Naive thymus-derived CD4-positive, alpha-beta T cell (primary cell): ENCODE data around the gene STK26. TPM values are rescaled to one million over a fixed set of nuclear protein-coding genes. Genes with fewer than 3 reads are reported as not detected.

Experiments
- ATAC-seq: fragments of 150-1000 bp; cut with Tn5 transposase; 2 replicates; pipeline ENCODE4 v1.10.0; 2021; ENCODE audit warnings: mild to moderate bottlenecking, moderate library complexity
- CTCF ChIA-PET: fragments of 350-600 bp; sonication (Branson Sonifier 250); formaldehyde crosslinking; loops from one replicate; lab custom pipeline; 2021; ENCODE audit warnings: antibody characterized with exemption; lab: Charles Lee
- POLR2A ChIA-PET: fragments of 350-600 bp; sonication (Branson Sonifier 250); formaldehyde crosslinking; loops from one replicate; lab custom pipeline; 2021; ENCODE audit warnings: antibody characterized with exemption, inconsistent platforms; lab: Charles Lee
- DNase-seq, 9 donors: peaks; one replicate each; pipeline versions ENCODE4 v3.0.0 to v3.0.0-alpha.2; 2020 to 2022; ENCODE audit warnings: mixed read lengths in 1 of 9
- H3K27ac ChIP-seq: one replicate; pipeline ENCODE4 v1.7.0; 2013; ENCODE audit warnings: mild to moderate bottlenecking, low read depth, low read length, moderate library complexity
- H3K27me3 ChIP-seq, 2 donors: one replicate each; pipeline ENCODE4 v1.7.0; 2013; ENCODE audit warnings: low read length in 2 of 2, mild to moderate bottlenecking in 2 of 2, moderate library complexity in 2 of 2; ENCODE audit not compliant: control insufficient read depth in 2 of 2, insufficient read depth in 2 of 2
- H3K36me3 ChIP-seq, 3 experiments: 1 replicate in 2 of 3; 2 replicates in 1 of 3; pipeline ENCODE4 v1.7.0; 2013; ENCODE audit warnings: low read length in 3 of 3, mild to moderate bottlenecking in 3 of 3, moderate library complexity in 1 of 3; ENCODE audit not compliant: insufficient read depth in 3 of 3, control insufficient read depth in 2 of 3
- H3K4me1 ChIP-seq, 2 donors: one replicate each; pipeline ENCODE4 v1.7.0; 2013; ENCODE audit warnings: low read length in 2 of 2, mild to moderate bottlenecking in 2 of 2, moderate library complexity in 1 of 2; ENCODE audit not compliant: control insufficient read depth in 2 of 2, insufficient read depth in 2 of 2
- H3K4me3 ChIP-seq: 2 replicates; pipeline ENCODE4 v1.7.0; 2013; ENCODE audit warnings: mild to moderate bottlenecking, low read length
- H3K9me3 ChIP-seq, 3 experiments: 1 replicate in 2 of 3; 2 replicates in 1 of 3; pipeline ENCODE4 v1.7.0; 2013; ENCODE audit warnings: low read length in 3 of 3; ENCODE audit not compliant: control insufficient read depth in 2 of 3
- H3K27ac Mint-ChIP-seq, 9 donors: one replicate each; pipeline ENCODE4 v1.8.0; 2020 to 2022; ENCODE audit warnings: mixed read lengths in 9 of 9, mild to moderate bottlenecking in 8 of 9, moderate library complexity in 5 of 9, inconsistent platforms in 2 of 9
- H3K27me3 Mint-ChIP-seq, 5 donors: one replicate each; pipeline ENCODE4 v1.8.0; 2021 to 2022; ENCODE audit warnings: mixed read lengths in 5 of 5, mild to moderate bottlenecking in 1 of 5
- H3K36me3 Mint-ChIP-seq, 5 donors: one replicate each; pipeline ENCODE4 v1.8.0; 2020 to 2022; ENCODE audit warnings: mixed read lengths in 5 of 5, mild to moderate bottlenecking in 3 of 5, inconsistent platforms in 1 of 5
- H3K4me1 Mint-ChIP-seq, 7 donors: one replicate each; pipeline ENCODE4 v1.8.0; 2020 to 2022; ENCODE audit warnings: mixed read lengths in 7 of 7, mild to moderate bottlenecking in 3 of 7, inconsistent platforms in 1 of 7
- H3K4me3 Mint-ChIP-seq, 10 donors: one replicate each; pipeline ENCODE4 v1.8.0; 2020 to 2022; ENCODE audit warnings: mild to moderate bottlenecking in 10 of 10, mixed read lengths in 10 of 10, moderate library complexity in 6 of 10, inconsistent platforms in 2 of 10
- H3K9me3 Mint-ChIP-seq, 11 donors: one replicate each; pipeline ENCODE4 v1.8.0; 2020 to 2022; ENCODE audit warnings: mixed read lengths in 11 of 11, mild to moderate bottlenecking in 4 of 11, inconsistent platforms in 1 of 11, moderate library complexity in 1 of 11
- intact Hi-C, 2 donors: fragments of 100-400 bp; cut with micrococcal nuclease; formaldehyde crosslinking; loops; one replicate each; pipeline ENCODE4 v1.15.1; 2023
- polyA plus RNA-seq, 2 donors: library from polyadenylated mRNA; unstranded; fragments of 300-500 nt; fragmentation: Illumina TruSeq; gene quantifications; one replicate each; pipeline ENCODE4 v1.2.3, GENCODE V29; 2021
- total RNA-seq, 6 experiments: library from RNA in 5 of 6; stranded (reverse) in 5 of 6; gene quantifications; 1 replicate in 5 of 6; 2 replicates in 1 of 6; pipeline ENCODE4 v1.2.3 and lab custom pipeline; 2021 to 2026

STK26 gene
- total and polyA plus RNA-seq, 7 experiments from 2014 or later = 29.7 to 60.7 (median 45.5) TPM

DNA sequence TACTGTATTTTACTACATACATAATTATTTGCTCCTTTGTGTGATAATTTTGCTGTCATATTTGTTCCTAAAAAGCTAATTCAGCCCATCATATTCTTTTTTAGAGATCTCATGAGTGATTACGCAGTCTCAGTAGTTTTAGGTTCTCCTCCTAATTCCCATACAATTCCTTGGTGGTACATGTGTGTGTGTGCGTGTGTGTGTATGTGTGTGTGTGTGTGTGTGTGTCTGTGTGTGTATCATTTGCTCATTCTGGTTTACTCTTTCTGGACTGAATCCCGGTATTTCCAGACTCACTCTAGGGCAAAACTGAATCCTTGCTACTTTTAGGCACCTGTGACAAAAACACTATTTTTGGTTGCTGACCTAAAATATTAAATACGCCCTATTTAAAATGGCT lies 34.9 kb downstream of the STK26 start:
- H3K4me1 Mint-ChIP-seq = peaks cover 0 to 50% (median 28%) of the 10 kb centered on the region in 7 donors
- no peak for DNase-seq
- POLR2A ChIA-PET = interaction anchor here (0.6 kb wide), 1 partner anchor 85 kb away, joined by 3 read pairs; no protein-coding TSS in a partner anchor
- no peak overlapping the region for H3K27ac ChIP-seq
- no peaks in the 10 kb centered on the region for H3K27me3 ChIP-seq
- peaks cover 0 to 7% (median 0%) of the 10 kb centered on the region in 5 donors for H3K36me3 Mint-ChIP-seq
- peaks cover 0 to 5% (median 0%) of the 10 kb centered on the region in 3 experiments for H3K36me3 ChIP-seq
- H3K9me3 ChIP-seq = no peaks in the 10 kb centered on the region
- H3K4me3 ChIP-seq = no peak overlapping the region
- peaks cover 0 to 2% (median 0%) of the 10 kb centered on the region in 11 donors for H3K9me3 Mint-ChIP-seq
- CTCF ChIA-PET = no interaction called here
- peak overlapping the region in 1 of 9 donors; percentile 29 for H3K27ac Mint-ChIP-seq
- ATAC-seq = no peak
- H3K27me3 Mint-ChIP-seq = no peaks in the 10 kb centered on the region
- intact Hi-C loops = loop anchor here in 1 of 2 donors (5.0 kb wide), 1 partner anchor 36 kb away; the partner anchor contains the start of gene STK26
- no peaks in the 10 kb centered on the region for H3K4me1 ChIP-seq
- no peak overlapping the region for H3K4me3 Mint-ChIP-seq

DNA sequence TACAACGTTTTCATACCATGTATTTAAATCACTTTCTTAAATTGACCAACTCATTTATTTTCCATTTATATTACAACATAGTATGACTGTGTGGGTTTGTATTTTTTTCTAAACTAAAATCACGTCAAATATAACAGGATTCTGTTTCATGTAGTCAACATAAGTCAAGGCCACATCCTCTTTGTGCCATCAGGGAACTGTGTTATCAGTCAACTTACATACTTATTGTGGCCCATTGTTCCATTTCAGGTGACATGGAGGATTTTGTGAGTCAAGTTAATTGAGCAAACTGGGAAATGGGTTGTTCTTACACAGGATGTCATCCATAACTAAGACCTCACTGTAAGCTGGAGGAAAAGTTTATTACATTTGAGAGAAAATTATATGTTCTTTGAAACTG lies 35.9 kb downstream of the STK26 start:
- Mint-ChIP-seq H3K27ac (no peak overlapping the region), H3K4me3 (no peak overlapping the region), H3K27me3 (no peaks in the 10 kb centered on the region), H3K9me3 (peaks cover 0 to 2% (median 0%) of the 10 kb centered on the region in 11 donors), H3K4me1 (peaks cover 0 to 44% (median 23%) of the 10 kb centered on the region in 7 donors), H3K36me3 (peaks cover 0 to 7% (median 0%) of the 10 kb centered on the region in 5 donors)
- no peak overlapping the region for H3K27ac ChIP-seq
- no peak overlapping the region for H3K4me3 ChIP-seq
- peaks cover 0 to 5% (median 0%) of the 10 kb centered on the region in 3 experiments for H3K36me3 ChIP-seq
- no peaks in the 10 kb centered on the region for H3K4me1 ChIP-seq
- no peak for ATAC-seq
- CTCF ChIA-PET = no interaction called here
- no peaks in the 10 kb centered on the region for H3K9me3 ChIP-seq
- intact Hi-C loops = loop anchor here in 1 of 2 donors (5.0 kb wide), 1 partner anchor 37 kb away; the partner anchor contains the start of gene STK26
- peak in 1 of 9 donors; percentile 3 for DNase-seq
- POLR2A ChIA-PET = no interaction called here
- no peaks in the 10 kb centered on the region for H3K27me3 ChIP-seq

DNA sequence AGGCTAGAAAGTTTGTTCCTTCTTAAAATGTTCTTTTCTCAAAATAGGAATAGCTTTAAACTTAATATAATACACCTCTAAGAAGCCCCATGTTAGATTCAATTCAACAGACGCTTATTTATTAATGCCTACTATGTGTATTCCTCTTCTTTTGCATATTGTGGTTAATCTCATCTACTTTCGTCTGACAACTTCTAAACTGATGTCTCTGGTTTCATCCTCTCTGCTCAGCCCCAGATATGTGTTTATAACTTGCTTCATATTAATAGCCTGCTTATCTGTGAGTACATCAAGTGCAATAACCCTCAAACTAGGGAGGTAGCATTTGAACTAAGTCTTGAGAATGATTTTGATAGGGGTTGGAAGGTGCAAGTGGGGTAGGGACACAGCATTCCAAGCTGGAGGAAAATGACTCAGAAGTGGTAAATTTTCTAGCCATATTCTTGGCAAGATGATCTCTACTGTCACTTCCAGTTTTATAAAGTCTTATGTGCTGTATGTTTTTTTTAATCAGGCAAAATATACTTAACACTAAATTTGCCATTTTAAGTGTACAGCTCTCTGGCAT lies 37.0 kb downstream of the STK26 start:
- peaks cover 0 to 2% (median 0%) of the 10 kb centered on the region in 3 experiments for H3K36me3 ChIP-seq
- DNase-seq = no peak
- H3K27me3 ChIP-seq = no peaks in the 10 kb centered on the region
- H3K4me1 ChIP-seq = no peaks in the 10 kb centered on the region
- POLR2A ChIA-PET = no interaction called here
- intact Hi-C loops = loop anchor here in 1 of 2 donors (5.0 kb wide), 1 partner anchor 38 kb away; the partner anchor contains the start of gene STK26
- no peaks in the 10 kb centered on the region for H3K9me3 ChIP-seq
- Mint-ChIP-seq H3K36me3 (peaks cover 0 to 7% (median 0%) of the 10 kb centered on the region in 5 donors), H3K4me1 (peaks cover 0 to 42% (median 20%) of the 10 kb centered on the region in 7 donors), H3K4me3 (no peak overlapping the region), H3K27me3 (no peaks in the 10 kb centered on the region), H3K27ac (peak overlapping the region in 4 of 9 donors; percentile 2 to 57 (median 51)), H3K9me3 (peaks cover 0 to 2% (median 0%) of the 10 kb centered on the region in 11 donors)
- ATAC-seq = no peak
- no peak overlapping the region for H3K27ac ChIP-seq
- CTCF ChIA-PET = interaction anchor here (0.6 kb wide), 1 partner anchor 90 kb away, joined by 3 read pairs; no protein-coding TSS in a partner anchor
- H3K4me3 ChIP-seq = no peak overlapping the region

DNA sequence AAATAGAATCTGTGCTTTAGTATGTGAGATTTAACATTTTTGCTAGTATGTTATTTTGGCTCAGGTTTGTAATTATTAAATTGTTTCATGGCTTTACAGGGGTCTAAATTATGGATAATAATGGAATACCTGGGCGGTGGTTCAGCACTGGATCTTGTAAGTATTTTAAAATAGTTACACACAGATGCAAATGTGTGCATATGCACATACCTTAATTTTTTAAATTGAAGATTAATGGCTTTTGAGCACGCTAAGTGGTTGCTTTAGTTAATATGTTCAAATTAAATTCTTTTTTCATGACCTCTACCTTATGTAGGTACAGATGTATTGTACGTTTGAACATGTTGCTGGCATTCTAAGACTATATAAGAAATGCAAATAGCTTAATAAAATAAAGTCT lies 40.2 kb downstream of the STK26 start:
- peaks cover 0 to 22% (median 6%) of the 10 kb centered on the region in 7 donors for H3K4me1 Mint-ChIP-seq
- POLR2A ChIA-PET = no interaction called here
- DNase-seq (no peak), ATAC-seq (no peak)
- Histone ChIP-seq H3K9me3 (no peaks in the 10 kb centered on the region), H3K27ac (no peak overlapping the region), H3K27me3 (no peaks in the 10 kb centered on the region), H3K4me1 (no peaks in the 10 kb centered on the region), H3K36me3 (peaks cover 0 to 2% (median 0%) of the 10 kb centered on the region in 3 experiments), H3K4me3 (no peak overlapping the region)
- no peaks in the 10 kb centered on the region for H3K27me3 Mint-ChIP-seq
- intact Hi-C loops = loop anchor here in 1 of 2 donors (2.0 kb wide), 1 partner anchor 17 kb away; no protein-coding TSS in a partner anchor
- H3K4me3 Mint-ChIP-seq = no peak overlapping the region
- no peaks in the 10 kb centered on the region for H3K9me3 Mint-ChIP-seq
- no peak overlapping the region for H3K27ac Mint-ChIP-seq
- CTCF ChIA-PET = interaction anchor here (0.6 to 0.8 kb wide), 2 partner anchors 218 to 1926 kb away, joined by 3 read pairs; no protein-coding TSS in a partner anchor
- H3K36me3 Mint-ChIP-seq = peaks cover 0 to 3% (median 0%) of the 10 kb centered on the region in 5 donors

DNA sequence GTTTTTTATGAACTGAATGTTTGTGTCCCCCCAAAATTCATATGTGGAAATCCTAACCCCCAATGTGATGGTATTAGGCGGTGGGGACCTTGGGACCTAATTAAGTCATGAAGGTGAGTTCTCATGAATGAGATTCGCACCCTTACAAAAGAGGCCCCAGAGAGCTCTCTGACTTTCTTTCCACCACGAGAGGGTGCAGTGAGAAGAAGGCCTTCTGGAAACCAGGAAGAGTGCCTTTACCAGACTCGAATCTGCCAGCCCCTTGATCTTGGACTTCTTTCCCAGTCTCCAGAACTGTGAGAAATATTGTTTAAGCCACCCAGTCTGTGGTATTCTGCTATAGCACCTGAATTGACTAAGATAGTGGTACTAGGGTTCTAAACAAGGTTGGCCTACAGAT lies 40.8 kb downstream of the STK26 start:
- no peak for ATAC-seq
- Mint-ChIP-seq H3K9me3 (no peaks in the 10 kb centered on the region), H3K36me3 (peaks cover 0 to 7% (median 2%) of the 10 kb centered on the region in 5 donors), H3K27ac (no peak overlapping the region), H3K27me3 (no peaks in the 10 kb centered on the region), H3K4me1 (peaks cover 0 to 19% (median 6%) of the 10 kb centered on the region in 7 donors), H3K4me3 (no peak overlapping the region)
- DNase-seq = no peak
- H3K36me3 ChIP-seq = peaks cover 0 to 3% (median 0%) of the 10 kb centered on the region in 3 experiments
- H3K4me3 ChIP-seq = no peak overlapping the region
- H3K27ac ChIP-seq = no peak overlapping the region
- ChIA-PET CTCF (no interaction called here), POLR2A (no interaction called here)
- H3K9me3 ChIP-seq = no peaks in the 10 kb centered on the region
- H3K4me1 ChIP-seq = no peaks in the 10 kb centered on the region
- intact Hi-C loops = loop anchor here in 1 of 2 donors (2.0 kb wide), 1 partner anchor 17 kb away; no protein-coding TSS in a partner anchor
- no peaks in the 10 kb centered on the region for H3K27me3 ChIP-seq

DNA sequence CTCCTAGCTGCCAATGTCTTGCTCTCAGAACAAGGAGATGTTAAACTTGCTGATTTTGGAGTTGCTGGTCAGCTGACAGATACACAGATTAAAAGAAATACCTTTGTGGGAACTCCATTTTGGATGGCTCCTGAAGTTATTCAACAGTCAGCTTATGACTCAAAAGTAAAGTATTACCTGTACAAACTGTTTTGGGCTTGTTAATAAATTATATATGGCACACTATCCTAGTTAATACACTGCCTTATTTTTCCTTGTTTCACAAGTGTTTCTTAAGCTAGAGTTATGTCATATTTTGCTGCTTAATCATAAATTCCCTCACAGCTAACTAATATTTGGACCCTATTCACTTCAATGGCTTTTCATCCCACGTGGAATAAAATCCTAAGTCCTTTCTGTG lies 45.3 kb downstream of the STK26 start:
- intact Hi-C loops = no loop called here
- peaks cover 0 to 11% (median 3%) of the 10 kb centered on the region in 5 donors for H3K36me3 Mint-ChIP-seq
- no peaks in the 10 kb centered on the region for H3K9me3 Mint-ChIP-seq
- Histone ChIP-seq H3K27ac (no peak overlapping the region), H3K9me3 (no peaks in the 10 kb centered on the region), H3K4me1 (no peaks in the 10 kb centered on the region), H3K4me3 (no peak overlapping the region), H3K27me3 (no peaks in the 10 kb centered on the region), H3K36me3 (peaks cover 0 to 18% (median 0%) of the 10 kb centered on the region in 3 experiments)
- ChIA-PET CTCF (no interaction called here), POLR2A (no interaction called here)
- H3K27me3 Mint-ChIP-seq = no peaks in the 10 kb centered on the region
- DNase-seq (no peak), ATAC-seq (no peak)
- peaks cover 0 to 3% (median 0%) of the 10 kb centered on the region in 7 donors for H3K4me1 Mint-ChIP-seq
- H3K4me3 Mint-ChIP-seq = no peak overlapping the region
- no peak overlapping the region for H3K27ac Mint-ChIP-seq
